Liver (tissue), 9 donors: Measurements from ENCODE around the gene ATP11A. TPM values are rescaled to one million over a fixed set of nuclear protein-coding genes. Genes with fewer than 3 reads are reported as not detected.

ENCODE experiments used
- DNase-seq: peaks from one replicate; pipeline ENCODE4 v3.0.0-alpha.2; 2017; ENCODE audit warnings: low spot score
- H3K27ac ChIP-seq, 2 donors: one replicate each; pipeline ENCODE4 v1.7.0; 2013; ENCODE audit warnings: inconsistent platforms in 2 of 2, low read length in 2 of 2, control low read depth in 1 of 2, low read depth in 1 of 2, mild to moderate bottlenecking in 1 of 2
- H3K27me3 ChIP-seq, 4 donors: one replicate each; pipeline versions ENCODE4 v1.6.1 to v1.7.0; 2013; ENCODE audit warnings: low read length in 3 of 4, inconsistent platforms in 1 of 4, mild to moderate bottlenecking in 1 of 4, moderate library complexity in 1 of 4; ENCODE audit not compliant: control insufficient read depth in 4 of 4, insufficient read depth in 4 of 4
- H3K36me3 ChIP-seq, 4 donors: one replicate each; pipeline versions ENCODE4 v1.6.1 to v1.7.0; 2013; ENCODE audit warnings: low read length in 3 of 4, mild to moderate bottlenecking in 3 of 4, low read depth in 1 of 4, moderate library complexity in 1 of 4; ENCODE audit not compliant: control insufficient read depth in 4 of 4, insufficient read depth in 3 of 4
- H3K4me1 ChIP-seq, 4 donors: one replicate each; pipeline versions ENCODE4 v1.6.1 to v1.7.0; 2013; ENCODE audit warnings: low read length in 3 of 4, mild to moderate bottlenecking in 3 of 4, moderate library complexity in 1 of 4; ENCODE audit not compliant: control insufficient read depth in 4 of 4, insufficient read depth in 4 of 4
- H3K4me3 ChIP-seq, 3 donors: one replicate each; pipeline versions ENCODE4 v1.6.1 to v1.7.0; 2013; ENCODE audit warnings: low read length in 3 of 3, control low read depth in 1 of 3, low read depth in 1 of 3, mild to moderate bottlenecking in 1 of 3
- H3K9ac ChIP-seq, 2 donors: one replicate each; pipeline ENCODE4 v1.7.0; 2013; ENCODE audit warnings: low read length in 2 of 2, mild to moderate bottlenecking in 2 of 2, moderate library complexity in 2 of 2, control low read depth in 1 of 2, low read depth in 1 of 2
- H3K9me3 ChIP-seq, 4 donors: one replicate each; pipeline versions ENCODE4 v1.6.1 to v1.7.0; 2013; ENCODE audit warnings: low read length in 3 of 4; ENCODE audit not compliant: control insufficient read depth in 4 of 4
- FOXA1 ChIP-seq: IDR thresholded peaks from 2 replicates; pipeline ENCODE4 v1.6.1; 2016; ENCODE audit warnings: antibody characterized with exemption
- GABPA ChIP-seq, 2 donors: IDR thresholded peaks in 1 of 2; conservative IDR thresholded peaks in 1 of 2; 2 replicates each; pipeline ENCODE4 v1.6.1; 2016; ENCODE audit warnings: antibody characterized with exemption in 2 of 2, mild to moderate bottlenecking in 1 of 2, moderate library complexity in 1 of 2
- HNF4A ChIP-seq, 2 donors: conservative IDR thresholded peaks; 2 replicates each; pipeline ENCODE4 v1.6.1; 2016; ENCODE audit warnings: antibody characterized with exemption in 2 of 2, mild to moderate bottlenecking in 2 of 2
- HNF4G ChIP-seq: IDR thresholded peaks from 2 replicates; pipeline ENCODE4 v1.6.1; 2016; ENCODE audit warnings: antibody characterized with exemption
- JUND ChIP-seq, 2 donors: IDR thresholded peaks; 2 replicates each; pipeline ENCODE4 v1.6.1; 2016; ENCODE audit warnings: antibody characterized with exemption in 2 of 2
- MAX ChIP-seq: IDR thresholded peaks from 2 replicates; pipeline ENCODE4 v1.6.1; 2016; ENCODE audit warnings: antibody characterized with exemption
- NR2F2 ChIP-seq: IDR thresholded peaks from 2 replicates; pipeline ENCODE4 v1.6.1; 2016; ENCODE audit warnings: antibody characterized with exemption
- RAD21 ChIP-seq, 2 donors: IDR thresholded peaks; 2 replicates each; pipeline ENCODE4 v1.6.1; 2016; ENCODE audit warnings: antibody characterized with exemption in 2 of 2, mild to moderate bottlenecking in 2 of 2
- REST ChIP-seq: IDR thresholded peaks from 2 replicates; pipeline ENCODE4 v1.6.1; 2016; ENCODE audit warnings: antibody characterized with exemption, mild to moderate bottlenecking
- RXRA ChIP-seq, 2 donors: IDR thresholded peaks; 2 replicates each; pipeline ENCODE4 v1.6.1; 2017 to 2018; ENCODE audit warnings: antibody characterized with exemption in 2 of 2, mild to moderate bottlenecking in 1 of 2
- SP1 ChIP-seq: IDR thresholded peaks from 2 replicates; pipeline ENCODE4 v1.6.1; 2018; ENCODE audit warnings: antibody characterized with exemption, mild to moderate bottlenecking
- TAF1 ChIP-seq: conservative IDR thresholded peaks from 2 replicates; pipeline ENCODE4 v1.6.1; 2016; ENCODE audit warnings: antibody characterized with exemption, mild to moderate bottlenecking
- YY1 ChIP-seq: IDR thresholded peaks from 2 replicates; pipeline ENCODE4 v1.6.1; 2016; ENCODE audit warnings: antibody characterized with exemption, mild to moderate bottlenecking
- WGBS: extraction: QIAGEN DNeasy Blood & Tissue Kit; methylation state at CpG from one replicate; pipeline ENCODE4 v1.1.7; 2013; 5-methylcytosine and 5-hydroxymethylcytosine counted together
- polyA plus RNA-seq, 2 donors: library from polyadenylated mRNA; stranded (reverse) in 1 of 2; unstranded in 1 of 2; fragments of 200-250 nt in 1 of 2; fragments of >200 nt in 1 of 2; fragmentation: Nextera tagmentation in 1 of 2; extraction: Ambion mirVana in 1 of 2; gene quantifications; one replicate each; pipeline versions ENCODE4 v1.2.1 to v1.2.3, GENCODE V29; 2013 to 2015
- total RNA-seq, 2 donors: library from RNA; depleted of rRNA; stranded (reverse); fragments of >200 nt; gene quantifications; one replicate each; pipeline ENCODE4 v1.2.3, GENCODE V29; 2014
- TF ChIP-seq, protein P1 (sequence below): fragments of 150-350 bp; IDR thresholded peaks from 2 replicates; pipeline ENCODE4 v1.5.1; 2017; ENCODE audit warnings: improper control_type of control experiment, low read depth, low read length; ENCODE audit not compliant: missing input control
- TF ChIP-seq, protein P2 (sequence below): IDR thresholded peaks from 2 replicates; pipeline ENCODE4 v1.6.1; 2016; ENCODE audit warnings: antibody characterized with exemption
- donor health status: healthy.
- donor health status: healthy.
- donor health status: healthy.
- donor health status: healthy.
- donor health status: healthy.

Gene ATP11A
- total and polyA plus RNA-seq, 4 donors = 8.7 to 27.9 (median 13.8) TPM

- Histone ChIP-seq H3K9ac (no peak overlapping the region), H3K4me3 (no peak overlapping the region), H3K27me3 (no peaks in the 10 kb centered on the region), H3K9me3 (no peaks in the 10 kb centered on the region), H3K27ac (no peak overlapping the region), H3K36me3 (no peaks in the 10 kb centered on the region), H3K4me1 (peaks cover 1 to 12% (median 11%) of the 10 kb centered on the region in 4 donors)
- no peak for TF ChIP-seq FOXA1
- TF ChIP-seq GABPA (IDR thresholded peaks at IDR 0.05 in 1 of 2, conservative IDR thresholded peaks at IDR 0.05 in 1 of 2) = no peak
- TF ChIP-seq, protein P1, sequence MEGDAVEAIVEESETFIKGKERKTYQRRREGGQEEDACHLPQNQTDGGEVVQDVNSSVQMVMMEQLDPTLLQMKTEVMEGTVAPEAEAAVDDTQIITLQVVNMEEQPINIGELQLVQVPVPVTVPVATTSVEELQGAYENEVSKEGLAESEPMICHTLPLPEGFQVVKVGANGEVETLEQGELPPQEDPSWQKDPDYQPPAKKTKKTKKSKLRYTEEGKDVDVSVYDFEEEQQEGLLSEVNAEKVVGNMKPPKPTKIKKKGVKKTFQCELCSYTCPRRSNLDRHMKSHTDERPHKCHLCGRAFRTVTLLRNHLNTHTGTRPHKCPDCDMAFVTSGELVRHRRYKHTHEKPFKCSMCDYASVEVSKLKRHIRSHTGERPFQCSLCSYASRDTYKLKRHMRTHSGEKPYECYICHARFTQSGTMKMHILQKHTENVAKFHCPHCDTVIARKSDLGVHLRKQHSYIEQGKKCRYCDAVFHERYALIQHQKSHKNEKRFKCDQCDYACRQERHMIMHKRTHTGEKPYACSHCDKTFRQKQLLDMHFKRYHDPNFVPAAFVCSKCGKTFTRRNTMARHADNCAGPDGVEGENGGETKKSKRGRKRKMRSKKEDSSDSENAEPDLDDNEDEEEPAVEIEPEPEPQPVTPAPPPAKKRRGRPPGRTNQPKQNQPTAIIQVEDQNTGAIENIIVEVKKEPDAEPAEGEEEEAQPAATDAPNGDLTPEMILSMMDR = no peak
- TF ChIP-seq HNF4A (conservative IDR thresholded peaks at IDR 0.05) = no peak
- no peak for TF ChIP-seq RXRA (IDR thresholded peaks at IDR 0.05)
- TF ChIP-seq, protein P2, sequence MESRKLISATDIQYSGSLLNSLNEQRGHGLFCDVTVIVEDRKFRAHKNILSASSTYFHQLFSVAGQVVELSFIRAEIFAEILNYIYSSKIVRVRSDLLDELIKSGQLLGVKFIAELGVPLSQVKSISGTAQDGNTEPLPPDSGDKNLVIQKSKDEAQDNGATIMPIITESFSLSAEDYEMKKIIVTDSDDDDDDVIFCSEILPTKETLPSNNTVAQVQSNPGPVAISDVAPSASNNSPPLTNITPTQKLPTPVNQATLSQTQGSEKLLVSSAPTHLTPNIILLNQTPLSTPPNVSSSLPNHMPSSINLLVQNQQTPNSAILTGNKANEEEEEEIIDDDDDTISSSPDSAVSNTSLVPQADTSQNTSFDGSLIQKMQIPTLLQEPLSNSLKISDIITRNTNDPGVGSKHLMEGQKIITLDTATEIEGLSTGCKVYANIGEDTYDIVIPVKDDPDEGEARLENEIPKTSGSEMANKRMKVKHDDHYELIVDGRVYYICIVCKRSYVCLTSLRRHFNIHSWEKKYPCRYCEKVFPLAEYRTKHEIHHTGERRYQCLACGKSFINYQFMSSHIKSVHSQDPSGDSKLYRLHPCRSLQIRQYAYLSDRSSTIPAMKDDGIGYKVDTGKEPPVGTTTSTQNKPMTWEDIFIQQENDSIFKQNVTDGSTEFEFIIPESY = no peak
- TF ChIP-seq SP1 = no peak
- TF ChIP-seq RAD21 (IDR thresholded peaks at IDR 0.05) = no peak
- no peak for TF ChIP-seq MAX
- no peak for TF ChIP-seq YY1
- TF ChIP-seq HNF4G = no peak
- no peak for TF ChIP-seq REST
- TF ChIP-seq NR2F2 = no peak
- TF ChIP-seq JUND (IDR thresholded peaks at IDR 0.05) = no peak
- 94% methylated on average over 7 of the region's 7 CpGs for WGBS
- DNase-seq = no peak
These were observed 243.8 kb downstream of the ATP11A start for GRCh38 chr13:112933649-112934048.

DNA sequence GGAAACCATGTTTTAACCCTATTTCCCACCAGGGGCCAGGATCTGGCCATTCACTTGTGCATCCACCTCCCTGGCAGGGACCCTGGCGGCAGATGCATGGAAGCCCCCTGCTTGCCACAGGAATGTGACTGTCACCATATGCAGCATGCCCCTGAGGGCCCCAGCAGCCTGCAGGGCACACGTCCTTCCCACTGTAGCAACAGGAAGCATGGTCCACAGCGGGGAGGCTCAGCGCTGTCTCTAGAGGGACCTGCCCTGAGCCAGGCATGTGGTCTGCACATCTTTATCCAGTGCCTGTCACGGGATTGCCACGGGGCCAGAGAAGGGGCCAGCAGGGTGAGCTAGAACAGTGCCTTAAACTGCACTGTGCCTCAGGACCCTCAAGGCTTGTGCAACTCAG is 244.2 kb downstream of the ATP11A start:
- no peak for DNase-seq
- no peak overlapping the region for H3K4me3 ChIP-seq
- H3K36me3 ChIP-seq = no peaks in the 10 kb centered on the region
- H3K27me3 ChIP-seq = no peaks in the 10 kb centered on the region
- TF ChIP-seq TAF1 = no peak
- no peak for TF ChIP-seq HNF4G
- TF ChIP-seq NR2F2 = no peak
- TF ChIP-seq, protein P2 = no peak
- no peak for TF ChIP-seq MAX
- TF ChIP-seq YY1 = no peak
- H3K27ac ChIP-seq = no peak overlapping the region
- H3K9ac ChIP-seq = no peak overlapping the region
- H3K9me3 ChIP-seq = no peaks in the 10 kb centered on the region
- H3K4me1 ChIP-seq = peaks cover 1 to 8% (median 7%) of the 10 kb centered on the region in 4 donors
- 79% methylated on average over 6 of the region's 6 CpGs for WGBS
